Prostate gland (tissue), 2 donors: ENCODE results near the gene GPR161.

Experiments
- CTCF ChIP-seq, 4 experiments: fragments of 200-600 bp in 2 of 4; fragments of 450-650 bp in 2 of 4; sonication (generic) in 2 of 4; IDR thresholded peaks; 1 replicate in 3 of 4; 2 replicates in 1 of 4; pipeline ENCODE4 v1.5.1; 2016 to 2019; ENCODE audit warnings: antibody characterized with exemption in 4 of 4, mild to moderate bottlenecking in 2 of 4, moderate library complexity in 2 of 4
- POLR2A ChIP-seq: fragments of 450-650 bp; IDR thresholded peaks from one replicate; pipeline ENCODE4 v1.6.1; 2016; ENCODE audit warnings: antibody characterized with exemption, mild to moderate bottlenecking
- POLR2AphosphoS5 ChIP-seq: sonication (generic); formaldehyde crosslinking; IDR thresholded peaks from one replicate; pipeline ENCODE4 v1.6.1; 2017; ENCODE audit warnings: antibody characterized with exemption

GRCh38 chr1:168135116-168135920 is 1.4 kb downstream of the GPR161 start:
- TF ChIP-seq CTCF (IDR thresholded peaks at IDR 0.05) (no peak), POLR2A (no peak), POLR2AphosphoS5 (no peak)
